COLO668 (cell line): ENCODE measurements around the gene BEND4.
"Not testable (repeated sequence)": the region's sequence is repeated elsewhere in the genome, so short reads cannot be mapped to it uniquely, and the experiment has no call there.

Source experiments
- DNase-seq: peaks from one replicate; lab custom pipeline; 2025; ENCODE audit not compliant: unreplicated experiment; lab: John Stamatoyannopoulos, UW

Gene BEND4

GRCh38 chr4:42152507-42153504, at the start of gene BEND4:
BEND4 (minus strand) TSS chr4:42152655; CDS start chr4:42152143, 512 bp downstream.
- DNase-seq = peak; percentile 21

GRCh38 chr4:42197341-42197740, 44.9 kb upstream of the BEND4 start:
- DNase-seq = no peak

GRCh38 chr4:42172921-42173320, 20.5 kb upstream of the BEND4 start:
- no peak for DNase-seq

- DNase-seq = no peak
Measured at GRCh38 chr4:42172128-42172790, 19.8 kb upstream of the BEND4 start.

- no peak for DNase-seq
Measured at GRCh38 chr4:42167709-42168108, 15.3 kb upstream of the BEND4 start.

- not testable (repeated sequence) for DNase-seq
Measured at GRCh38 chr4:42166186-42166585, 13.7 kb upstream of the BEND4 start.

GRCh38 chr4:42159271-42160001, 7.0 kb upstream of the BEND4 start:
- DNase-seq = no peak

- peak; percentile 76 for DNase-seq
Measured at GRCh38 chr4:42151568-42152506, 618 bp downstream of the BEND4 start.

GRCh38 chr4:42150653-42151567, 1.5 kb downstream of the BEND4 start:
- peak; percentile 73 for DNase-seq

- DNase-seq = no peak
Measured at GRCh38 chr4:42149004-42149403, 3.5 kb downstream of the BEND4 start.

GRCh38 chr4:42148425-42148824, 4.0 kb downstream of the BEND4 start:
- no peak for DNase-seq

- no peak for DNase-seq
Measured at GRCh38 chr4:42144028-42144427, 8.4 kb downstream of the BEND4 start.

GRCh38 chr4:42142591-42142990, 9.9 kb downstream of the BEND4 start:
- no peak for DNase-seq

- no peak for DNase-seq
Measured at GRCh38 chr4:42136371-42136770, 16.1 kb downstream of the BEND4 start.

- DNase-seq = peak; percentile 44
Measured at GRCh38 chr4:42133006-42133405, 19.4 kb downstream of the BEND4 start.

GRCh38 chr4:42132099-42132498, 20.4 kb downstream of the BEND4 start:
- no peak for DNase-seq

GRCh38 chr4:42123071-42123644, 29.3 kb downstream of the BEND4 start:
- DNase-seq = no peak

GRCh38 chr4:42122237-42122636, 30.2 kb downstream of the BEND4 start:
- peak; percentile 19 for DNase-seq

GRCh38 chr4:42119886-42120285, 32.6 kb downstream of the BEND4 start:
- DNase-seq = no peak
